ENCODE results near the gene BTRC.

Gene BTRC

GRCh38 chr10:101446947-101447346 lies 93.0 kb downstream of the BTRC start:
- in situ Hi-C loops (cut with MboI; ENCODE audit: low pct_unique_long_range_greater_than_20kb, low sequenced_read_pairs, unreplicated experiment), result loop anchor here (25.0 kb wide), 1 partner anchor 160 kb away; no protein-coding TSS in a partner anchor
- no peak for TF ChIP-seq CTCF (IDR thresholded peaks at IDR 0.05; ENCODE audit: extremely low read depth, insufficient read depth, missing control alignments)
- DNase-seq (ENCODE audit: low spot score), result no peak

GRCh38 chr10:101447477-101447876 lies 93.5 kb downstream of the BTRC start:
- TF ChIP-seq CTCF (IDR thresholded peaks at IDR 0.05; ENCODE audit: extremely low read depth, insufficient read depth, missing control alignments), result no peak
- no peak for DNase-seq (ENCODE audit: low spot score)
- in situ Hi-C loops (cut with MboI; ENCODE audit: low pct_unique_long_range_greater_than_20kb, low sequenced_read_pairs, unreplicated experiment), result loop anchor here (25.0 kb wide), 1 partner anchor 160 kb away; no protein-coding TSS in a partner anchor

- no peak for TF ChIP-seq CTCF (IDR thresholded peaks at IDR 0.05; ENCODE audit: extremely low read depth, insufficient read depth, missing control alignments)
- in situ Hi-C loops (cut with MboI; ENCODE audit: low pct_unique_long_range_greater_than_20kb, low sequenced_read_pairs, unreplicated experiment), result no loop called here
- no peak for DNase-seq (ENCODE audit: low spot score)
Measured at GRCh38 chr10:101450277-101451080, 96.5 kb downstream of the BTRC start.

- no peak for DNase-seq (ENCODE audit: low spot score)
- in situ Hi-C loops (cut with MboI; ENCODE audit: low pct_unique_long_range_greater_than_20kb, low sequenced_read_pairs, unreplicated experiment), result no loop called here
- no peak for TF ChIP-seq CTCF (IDR thresholded peaks at IDR 0.05; ENCODE audit: extremely low read depth, insufficient read depth, missing control alignments)
Measured at GRCh38 chr10:101451261-101451660, 97.3 kb downstream of the BTRC start.

GRCh38 chr10:101451667-101452069 lies 97.7 kb downstream of the BTRC start:
- in situ Hi-C loops (cut with MboI; ENCODE audit: low pct_unique_long_range_greater_than_20kb, low sequenced_read_pairs, unreplicated experiment), result no loop called here
- DNase-seq (ENCODE audit: low spot score), result no peak
- TF ChIP-seq CTCF (IDR thresholded peaks at IDR 0.05; ENCODE audit: extremely low read depth, insufficient read depth, missing control alignments), result no peak

- TF ChIP-seq CTCF (IDR thresholded peaks at IDR 0.05; ENCODE audit: extremely low read depth, insufficient read depth, missing control alignments), result no peak
- in situ Hi-C loops (cut with MboI; ENCODE audit: low pct_unique_long_range_greater_than_20kb, low sequenced_read_pairs, unreplicated experiment), result no loop called here
- no peak for DNase-seq (ENCODE audit: low spot score)
Measured at GRCh38 chr10:101452176-101452575, 98.2 kb downstream of the BTRC start.

All from GM13977 (cell line).